DMS153 treated with DMSO at 0.1 percent for 48 hours (cell line): ENCODE measurements around the gene ADAMTSL1.
A peak's percentile ranks its signal among the peaks of the same experiment; 100 is the strongest.

Experiments used
- DNase-seq: peaks from one replicate; lab custom pipeline; 2025; ENCODE audit not compliant: unreplicated experiment; lab: John Stamatoyannopoulos, UW

ADAMTSL1 gene

DNA sequence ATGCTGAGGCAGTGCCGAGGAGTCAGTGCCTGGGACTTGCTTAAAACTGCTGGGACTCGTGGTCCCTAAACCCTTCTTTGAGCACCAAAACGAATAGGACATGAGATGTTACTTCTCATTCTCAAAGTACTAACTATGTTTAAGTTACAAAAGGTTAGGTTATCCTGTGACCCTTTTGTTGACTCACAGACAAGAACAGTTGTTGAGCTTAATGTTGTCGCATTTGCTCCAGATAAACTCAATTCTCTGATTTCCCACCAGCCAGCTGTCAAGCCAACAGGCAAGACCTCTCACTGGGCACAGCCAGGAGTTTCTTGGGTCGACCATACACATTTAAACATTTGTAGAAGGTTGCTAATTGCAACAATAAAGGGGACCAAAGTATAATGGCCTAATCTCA lies 249.4 kb downstream of the ADAMTSL1 start:
- DNase-seq = no peak

DNA sequence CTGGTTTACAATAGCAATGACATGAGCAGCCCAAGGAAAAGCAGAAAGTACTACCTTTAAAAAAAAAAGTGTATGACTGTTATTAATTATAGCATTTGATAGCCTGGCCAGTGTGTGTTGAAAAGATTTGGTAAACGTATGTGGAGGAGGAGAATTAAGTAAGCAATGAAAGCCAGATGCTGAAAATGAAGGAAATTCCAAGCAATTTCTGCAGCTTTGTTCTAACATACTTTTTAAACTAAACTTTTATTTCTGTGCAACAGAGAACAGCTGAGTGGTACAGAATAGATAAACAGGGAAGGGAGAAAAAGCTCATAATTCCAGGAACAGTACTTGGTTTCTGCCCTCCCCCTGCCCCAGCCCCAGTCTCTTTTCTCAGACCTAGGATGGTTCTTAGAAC lies 252.6 kb downstream of the ADAMTSL1 start:
- no peak for DNase-seq

DNA sequence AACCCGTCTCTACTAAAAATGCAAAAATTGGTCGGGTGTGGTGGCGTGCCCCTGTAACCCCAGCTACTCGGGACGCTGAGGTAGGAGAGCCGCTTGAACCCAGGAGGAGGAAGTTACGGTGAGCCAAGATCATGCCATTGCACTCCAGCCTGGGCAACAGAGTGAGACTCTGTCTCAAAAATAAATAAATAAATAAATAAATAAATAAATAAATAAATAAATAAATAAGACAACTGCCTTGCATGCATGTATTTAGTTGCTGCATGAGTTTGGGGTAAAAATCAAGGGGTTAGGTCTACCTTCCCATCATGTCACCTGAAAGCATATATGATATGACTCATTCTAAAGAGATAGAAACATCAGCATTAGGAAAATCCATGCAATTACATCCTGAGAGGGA lies 254.0 kb downstream of the ADAMTSL1 start:
- no peak for DNase-seq

DNA sequence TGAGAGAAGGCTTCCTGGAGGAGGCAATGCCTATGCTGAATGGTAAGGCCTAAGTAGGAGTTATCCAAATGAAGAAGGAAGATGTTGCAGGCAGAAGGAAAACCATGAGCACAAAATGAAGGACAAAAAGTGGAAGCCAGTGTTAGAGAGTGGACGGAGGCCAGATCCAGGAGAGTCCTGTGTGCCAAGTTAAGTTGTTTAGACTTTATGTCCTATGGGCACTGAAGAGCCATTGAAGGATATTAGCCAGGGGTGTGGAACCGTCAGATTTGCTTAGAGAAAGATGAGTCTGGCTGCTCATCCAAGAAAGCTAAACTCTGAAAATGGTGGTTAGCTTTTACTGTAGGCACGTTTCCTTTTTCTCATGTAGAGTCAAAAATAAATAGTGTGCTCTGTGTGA lies 254.7 kb downstream of the ADAMTSL1 start:
- no peak for DNase-seq

DNA sequence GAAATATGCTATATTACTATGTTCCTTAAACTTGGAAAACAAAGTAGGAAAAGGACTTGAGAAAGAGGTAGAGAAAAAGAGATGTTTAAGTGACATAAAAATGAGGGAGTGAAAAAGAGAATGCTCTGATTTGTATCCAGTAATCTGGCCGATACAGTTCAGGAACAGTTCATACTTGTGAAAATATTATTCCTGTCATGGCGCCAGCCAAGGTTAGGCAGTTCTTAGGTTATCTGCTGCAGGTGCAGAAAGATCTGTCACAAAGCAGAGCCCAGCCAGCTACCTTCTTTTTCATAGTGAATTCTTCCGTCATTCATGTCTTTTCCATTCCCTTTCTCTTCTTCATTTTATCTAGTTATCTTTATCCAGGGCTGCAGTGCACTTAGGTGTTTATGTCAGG lies 256.3 kb downstream of the ADAMTSL1 start:
- DNase-seq = no peak

DNA sequence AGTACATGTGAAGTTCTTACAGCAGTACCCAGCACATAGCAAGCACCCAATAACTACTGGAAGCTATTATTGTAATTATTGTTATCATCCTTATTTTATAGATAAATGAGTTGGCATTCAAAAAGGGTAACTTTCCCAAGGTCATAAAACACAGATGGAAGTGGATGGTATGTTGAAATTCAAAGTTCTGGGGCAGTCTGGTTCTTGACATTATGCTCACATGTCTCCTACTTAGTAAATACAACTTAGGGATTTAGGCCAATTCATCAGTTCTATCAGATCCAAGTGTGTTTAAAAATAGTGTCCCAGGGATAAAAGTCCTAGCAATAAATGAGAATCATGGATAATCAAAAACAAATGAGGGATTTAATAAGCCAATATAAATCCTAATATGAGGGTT lies 265.2 kb downstream of the ADAMTSL1 start:
- DNase-seq = no peak

DNA sequence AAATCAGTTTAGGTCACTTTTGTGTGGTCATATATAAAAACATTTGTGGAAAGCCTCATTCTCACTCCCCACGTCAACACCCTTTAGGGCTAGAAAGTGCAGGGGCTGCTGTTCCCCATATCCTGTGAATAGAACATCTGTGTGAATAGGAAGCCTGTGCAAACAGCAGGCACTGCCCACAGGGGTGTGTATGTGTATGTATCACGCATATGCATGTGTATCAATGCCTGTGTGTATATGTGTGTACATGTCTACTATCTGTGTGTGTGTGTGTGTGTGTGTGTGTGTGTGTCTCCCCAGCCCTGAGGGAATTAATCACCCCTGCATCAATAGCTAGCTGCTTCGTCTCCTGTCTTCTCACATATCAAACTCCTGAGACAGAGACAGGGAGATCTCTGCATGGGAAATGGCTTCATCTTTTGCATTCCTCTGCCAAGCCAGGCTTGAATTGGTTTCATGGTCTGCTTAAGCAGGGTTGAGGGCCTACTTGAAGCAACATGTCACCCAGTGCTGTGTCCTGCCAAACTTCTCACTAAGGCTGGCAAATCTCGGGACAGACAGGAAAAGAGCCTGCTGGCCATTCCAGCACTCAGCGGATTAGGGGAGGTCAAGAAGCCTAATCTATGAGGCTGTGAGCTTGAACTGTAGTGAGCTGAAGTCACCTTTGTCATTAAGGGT lies 265.8 kb downstream of the ADAMTSL1 start:
- no peak for DNase-seq

GRCh38 chr9:18741359-18741758 lies 267.4 kb downstream of the ADAMTSL1 start:
- no peak for DNase-seq

DNA sequence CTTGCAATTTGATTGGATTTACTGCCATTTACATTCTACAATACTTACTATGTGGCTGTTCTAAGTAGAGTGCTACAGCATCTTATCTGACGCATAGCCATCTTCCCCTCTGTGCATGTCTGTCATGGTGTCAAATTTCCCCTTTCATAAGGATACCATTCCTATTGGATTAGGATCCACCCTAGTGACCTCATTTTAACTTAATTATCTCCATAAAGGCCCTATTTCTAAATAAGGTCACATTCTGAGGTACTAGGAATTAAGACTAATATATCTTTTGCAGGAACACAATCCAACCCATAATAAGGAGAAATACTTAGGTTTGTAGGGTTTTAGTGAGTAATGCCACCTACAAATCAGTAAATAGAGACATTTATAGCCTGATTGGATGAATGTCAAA lies 268.0 kb downstream of the ADAMTSL1 start:
- DNase-seq = no peak

DNA sequence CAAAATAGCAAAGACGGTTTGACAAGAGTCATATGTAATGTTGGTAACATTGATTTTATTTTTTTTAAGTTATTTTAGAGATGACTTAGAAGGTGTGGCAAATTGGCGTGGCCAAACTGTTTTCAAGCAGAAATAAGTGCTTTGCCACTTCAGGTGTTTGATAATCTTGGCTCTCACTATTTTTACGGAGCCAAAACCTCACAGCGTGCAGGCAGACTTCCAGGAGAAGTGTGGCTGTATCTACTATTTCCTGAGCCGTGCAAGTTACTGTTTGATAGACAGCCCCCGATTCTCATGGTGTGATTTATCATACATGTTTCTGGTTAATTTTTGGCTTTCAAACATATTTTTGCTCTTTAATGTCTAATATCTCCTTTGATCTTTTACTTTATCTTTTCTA lies 269.5 kb downstream of the ADAMTSL1 start:
- no peak for DNase-seq

DNA sequence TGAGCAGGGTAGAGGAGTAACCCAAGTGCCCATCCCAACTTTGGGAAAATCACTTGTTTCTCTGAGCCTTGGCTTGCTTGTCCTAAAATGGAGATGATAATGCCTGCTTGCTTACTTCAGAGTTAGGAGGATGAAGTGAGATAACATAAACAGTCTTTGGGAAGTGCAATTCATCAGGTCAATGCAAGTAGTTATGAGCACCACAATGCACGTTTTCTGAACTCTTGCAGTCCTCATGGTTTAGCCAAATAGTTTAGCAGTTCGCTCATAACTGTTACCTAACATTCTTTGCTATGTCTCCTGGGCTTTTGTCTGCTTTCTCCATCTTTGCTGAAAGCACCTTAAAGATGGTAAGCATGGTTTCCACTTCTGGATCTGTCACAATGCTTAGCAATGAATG lies 270.0 kb downstream of the ADAMTSL1 start:
- DNase-seq = no peak

DNA sequence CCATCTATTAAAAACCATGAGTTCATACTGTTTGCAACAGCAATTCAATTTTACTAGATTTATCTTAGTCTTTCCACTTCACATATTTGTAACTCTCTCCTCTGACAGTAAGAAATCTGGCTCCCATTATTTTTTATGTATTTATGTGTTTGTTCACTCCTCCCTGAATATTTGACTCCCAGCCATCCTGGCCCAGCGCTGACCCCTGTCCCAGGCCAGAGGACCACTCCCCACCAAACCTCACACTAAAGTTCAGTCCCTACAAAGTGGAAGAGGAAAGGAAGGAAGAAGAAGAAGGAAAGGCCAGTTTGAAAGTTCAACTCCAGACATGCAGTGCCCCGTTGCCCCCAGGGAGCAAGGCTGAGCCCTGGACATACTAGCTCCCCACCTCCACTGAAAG lies 271.8 kb downstream of the ADAMTSL1 start:
- no peak for DNase-seq

- DNase-seq = no peak
Measured at GRCh38 chr9:18746631-18747030, 272.7 kb downstream of the ADAMTSL1 start.

- no peak for DNase-seq
Measured at GRCh38 chr9:18747595-18747994, 273.6 kb downstream of the ADAMTSL1 start.

GRCh38 chr9:18748251-18748701 lies 274.3 kb downstream of the ADAMTSL1 start:
- no peak for DNase-seq

GRCh38 chr9:18749711-18750110 lies 275.8 kb downstream of the ADAMTSL1 start:
- DNase-seq = no peak

GRCh38 chr9:18753904-18754303 lies 280.0 kb downstream of the ADAMTSL1 start:
- DNase-seq = no peak

GRCh38 chr9:18754537-18754936 lies 280.6 kb downstream of the ADAMTSL1 start:
- no peak for DNase-seq

- no peak for DNase-seq
Measured at GRCh38 chr9:18755263-18755662, 281.3 kb downstream of the ADAMTSL1 start.

DNA sequence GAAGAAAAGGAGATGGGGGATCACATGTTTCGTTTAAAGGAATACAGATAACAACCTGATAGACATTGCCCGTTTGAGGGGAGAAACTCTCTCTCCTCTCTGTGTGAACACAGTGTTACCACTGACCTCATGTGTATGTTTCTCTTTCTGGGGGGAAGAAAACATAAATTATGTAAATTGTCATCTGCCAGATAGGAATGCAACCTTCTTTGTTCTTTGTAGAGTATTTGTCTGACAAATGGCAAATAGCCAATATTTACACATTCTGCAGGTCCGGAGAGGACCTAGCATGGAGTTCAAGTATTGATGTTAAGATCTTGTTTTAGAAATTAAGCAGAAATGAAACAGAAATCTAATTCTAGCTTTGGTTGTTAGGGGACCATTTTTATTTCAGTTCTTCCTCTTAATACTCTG lies 282.8 kb downstream of the ADAMTSL1 start:
- peak; percentile 20 for DNase-seq

- DNase-seq = no peak
Measured at GRCh38 chr9:18759827-18760226, 285.9 kb downstream of the ADAMTSL1 start.

DNA sequence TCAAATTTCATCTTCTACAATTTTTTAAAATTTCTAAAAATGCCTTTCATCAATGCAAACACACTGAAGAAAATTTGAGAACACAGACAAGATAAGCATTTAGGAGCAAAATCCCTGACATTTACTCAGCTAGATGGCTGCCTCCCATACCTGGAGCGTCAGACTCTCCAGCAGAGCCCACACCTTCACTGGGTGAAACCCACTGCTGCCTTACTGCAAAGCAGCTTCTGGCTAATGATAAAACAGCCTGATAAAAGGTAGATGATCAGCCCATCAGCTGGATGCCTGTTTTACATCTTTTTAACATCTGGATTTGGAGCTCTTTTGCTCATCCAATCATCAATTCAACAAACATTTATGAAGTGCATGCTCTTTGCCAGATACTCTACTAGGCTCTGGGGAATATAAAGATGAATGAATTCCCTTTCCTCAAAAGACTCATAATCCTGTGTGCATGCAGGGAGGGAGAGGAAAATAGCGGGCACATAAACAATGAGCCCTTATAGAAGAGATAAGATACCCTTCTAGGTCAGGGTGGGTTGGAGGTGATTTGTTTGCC lies 287.9 kb downstream of the ADAMTSL1 start:
- peak; percentile 54 for DNase-seq

- DNase-seq = no peak
Measured at GRCh38 chr9:18766989-18767550, 293.1 kb downstream of the ADAMTSL1 start.
